Neutrophil (primary cell): ENCODE measurements around the gene RFK.
A peak's percentile ranks its signal among the peaks of the same experiment; 100 is the strongest.
"Not testable (repeated sequence)": the region's sequence is repeated elsewhere in the genome, so short reads cannot be mapped to it uniquely, and the experiment has no call there.

Source experiments
- H3K27ac ChIP-seq: fragments of 200-600 bp; sonication (generic); 2 replicates; pipeline ENCODE4 v1.5.1; 2016; ENCODE audit warnings: mild to moderate bottlenecking, moderate library complexity
- H3K27me3 ChIP-seq: fragments of 200-600 bp; sonication (generic); 2 replicates; pipeline ENCODE4 v1.6.0; 2016; ENCODE audit warnings: mild to moderate bottlenecking
- H3K36me3 ChIP-seq: fragments of 200-600 bp; sonication (generic); 2 replicates; pipeline ENCODE4 v1.5.1; 2017
- H3K4me1 ChIP-seq, 2 experiments: fragments of 200-600 bp in 1 of 2; sonication (generic) in 1 of 2; 1 replicate in 1 of 2; 2 replicates in 1 of 2; pipeline versions ENCODE4 v1.5.1 to v1.6.1; 2013 to 2016; ENCODE audit warnings: low read depth in 1 of 2, low read length in 1 of 2, mild to moderate bottlenecking in 1 of 2, moderate library complexity in 1 of 2; ENCODE audit not compliant: control insufficient read depth in 1 of 2, insufficient read depth in 1 of 2
- H3K4me3 ChIP-seq, 2 experiments: fragments of 200-600 bp in 1 of 2; sonication (generic) in 1 of 2; 1 replicate in 1 of 2; 2 replicates in 1 of 2; pipeline ENCODE4 v1.5.1; 2013 to 2016; ENCODE audit warnings: low read depth in 1 of 2, low read length in 1 of 2, mild to moderate bottlenecking in 1 of 2, moderate library complexity in 1 of 2
- H3K9me3 ChIP-seq: fragments of 200-600 bp; sonication (generic); 2 replicates; pipeline ENCODE4 v1.5.1; 2016
- CTCF ChIP-seq: fragments of 200-600 bp; sonication (generic); IDR thresholded peaks from 2 replicates; pipeline ENCODE4 v1.5.1; 2016; ENCODE audit warnings: antibody characterized with exemption

RFK gene

GRCh38 chr9:76394195-76394959, at the start of gene RFK:
TSS of gene RFK (minus strand) at chr9:76394426. CDS start at chr9:76394171, 255 bp downstream.
- Histone ChIP-seq H3K9me3 (no peaks in the 10 kb centered on the region), H3K27ac (peak within 1 kb of the TSS; percentile 92), H3K4me1 (peaks cover 17 to 19% of the 10 kb centered on the region in 2 experiments), H3K36me3 (no peaks in the 10 kb centered on the region), H3K27me3 (no peaks in the 10 kb centered on the region), H3K4me3 (peak within 1 kb of the TSS; percentile 89 to 99)
- TF ChIP-seq CTCF = peak; percentile 70

GRCh38 chr9:76443887-76444286, 49.7 kb upstream of the RFK start:
- Histone ChIP-seq H3K4me1 (peaks cover 5 to 6% of the 10 kb centered on the region in 2 experiments), H3K36me3 (no peaks in the 10 kb centered on the region), H3K4me3 (no peak overlapping the region), H3K27me3 (no peaks in the 10 kb centered on the region), H3K9me3 (no peaks in the 10 kb centered on the region), H3K27ac (no peak overlapping the region)
- TF ChIP-seq CTCF = no peak

GRCh38 chr9:76441551-76442322, 47.5 kb upstream of the RFK start:
- Histone ChIP-seq H3K9me3 (no peaks in the 10 kb centered on the region), H3K36me3 (no peaks in the 10 kb centered on the region), H3K27ac (no peak overlapping the region), H3K27me3 (no peaks in the 10 kb centered on the region), H3K4me3 (no peak overlapping the region), H3K4me1 (no peaks in the 10 kb centered on the region)
- no peak for TF ChIP-seq CTCF

- no peaks in the 10 kb centered on the region for H3K4me1 ChIP-seq
- H3K9me3 ChIP-seq = no peaks in the 10 kb centered on the region
- no peak for TF ChIP-seq CTCF
- no peak overlapping the region for H3K4me3 ChIP-seq
- no peak overlapping the region for H3K27ac ChIP-seq
- H3K36me3 ChIP-seq = no peaks in the 10 kb centered on the region
- no peaks in the 10 kb centered on the region for H3K27me3 ChIP-seq
Observed at GRCh38 chr9:76438841-76439588, 44.8 kb upstream of the RFK start.

GRCh38 chr9:76437017-76437699, 42.9 kb upstream of the RFK start:
- not testable (repeated sequence) for H3K9me3 ChIP-seq, H3K36me3 ChIP-seq, H3K27ac ChIP-seq

GRCh38 chr9:76434897-76435296, 40.7 kb upstream of the RFK start:
- H3K27me3 ChIP-seq, H3K36me3 ChIP-seq, H3K27ac ChIP-seq, H3K4me1 ChIP-seq, H3K9me3 ChIP-seq, H3K4me3 ChIP-seq: not testable (repeated sequence)

More at GRCh38 chr9:76437017-76437699, 42.9 kb upstream of the RFK start:
- H3K27me3 ChIP-seq, H3K4me3 ChIP-seq, H3K4me1 ChIP-seq: not testable (repeated sequence)
